ENCODE measurements around the gene MVB12B. TPM values are rescaled to one million over a fixed set of nuclear protein-coding genes. Genes with fewer than 3 reads are reported as not detected.
"Not testable (repeated sequence)": the region's sequence is repeated elsewhere in the genome, so short reads cannot be mapped to it uniquely, and the experiment has no call there.

Gene MVB12B
- total RNA-seq, 1 donor from 2014 or later: 8.8 TPM

- ATAC-seq (peak; percentile 94), DNase-seq (ENCODE audit: low spot score) (peak; percentile 62)
Observed at GRCh38 chr9:126548312-126548711, 221.7 kb downstream of the MVB12B start.

- DNase-seq (ENCODE audit: low spot score) (no peak), ATAC-seq (no peak)
Observed at GRCh38 chr9:126549246-126550006, 222.8 kb downstream of the MVB12B start.

- DNase-seq (ENCODE audit: low spot score) (no peak), ATAC-seq (peak; percentile 24)
Observed at GRCh38 chr9:126550891-126551351, 224.3 kb downstream of the MVB12B start.

- no peak for DNase-seq (ENCODE audit: low spot score)
- ATAC-seq: no peak
Observed at GRCh38 chr9:126551812-126552211, 225.2 kb downstream of the MVB12B start.

- ATAC-seq (no peak), DNase-seq (ENCODE audit: low spot score) (no peak)
Observed at GRCh38 chr9:126554292-126554691, 227.7 kb downstream of the MVB12B start.

- ATAC-seq; DNase-seq (ENCODE audit: low spot score): not testable (repeated sequence)
Observed at GRCh38 chr9:126555421-126555820, 228.8 kb downstream of the MVB12B start.
